Aorta (tissue), 5 donors: Measurements from ENCODE around the gene SEMA5B. TPM values are rescaled to one million over a fixed set of nuclear protein-coding genes. Genes with fewer than 3 reads are reported as not detected.

ENCODE experiments used
- ATAC-seq: fragments of 200-7000 bp; cut with Tn5 transposase; one replicate; pipeline ENCODE4 v1.9.1; 2022; ENCODE audit warnings: moderate library complexity; ENCODE audit not compliant: low FRiP score
- DNase-seq, 2 donors: peaks; one replicate each; pipeline ENCODE4 v3.0.0-alpha.2; 2020
- H3K27ac ChIP-seq, 2 donors: one replicate each; pipeline ENCODE4 v1.5.1; 2013; ENCODE audit warnings: low read length in 2 of 2, mild to moderate bottlenecking in 2 of 2, moderate library complexity in 2 of 2, control low read depth in 1 of 2, inconsistent platforms in 1 of 2, low read depth in 1 of 2
- H3K27me3 ChIP-seq, 2 donors: one replicate each; pipeline ENCODE4 v1.6.1; 2013; ENCODE audit warnings: control low read depth in 1 of 2, low read length in 1 of 2, mild to moderate bottlenecking in 1 of 2, moderate library complexity in 1 of 2; ENCODE audit not compliant: insufficient read depth in 2 of 2, control insufficient read depth in 1 of 2
- H3K36me3 ChIP-seq, 2 donors: one replicate each; pipeline ENCODE4 v1.6.1; 2013; ENCODE audit warnings: control low read depth in 1 of 2, low read length in 1 of 2, mild to moderate bottlenecking in 1 of 2; ENCODE audit not compliant: insufficient read depth in 2 of 2, control insufficient read depth in 1 of 2
- H3K4me1 ChIP-seq, 2 donors: one replicate each; pipeline ENCODE4 v1.6.1; 2013; ENCODE audit warnings: low read length in 2 of 2, control low read depth in 1 of 2, mild to moderate bottlenecking in 1 of 2, moderate library complexity in 1 of 2; ENCODE audit not compliant: insufficient read depth in 2 of 2, control insufficient read depth in 1 of 2
- H3K4me3 ChIP-seq, 2 donors: one replicate each; pipeline ENCODE4 v1.5.1; 2013; ENCODE audit warnings: low read length in 2 of 2, control low read depth in 1 of 2, mild to moderate bottlenecking in 1 of 2
- H3K9me3 ChIP-seq: one replicate; pipeline ENCODE4 v1.6.1; 2013; ENCODE audit warnings: mild to moderate bottlenecking, low read length; ENCODE audit not compliant: control insufficient read depth
- WGBS, 2 donors: extraction: QIAGEN DNeasy Blood & Tissue Kit; methylation state at CpG; one replicate each; pipeline ENCODE4 v1.1.7; 2013; 5-methylcytosine and 5-hydroxymethylcytosine counted together
- intact Hi-C, 2 donors: fragments of 100-400 bp; cut with DNase I; formaldehyde crosslinking; loops; one replicate each; pipeline versions ENCODE4 v1.14.2 to v1.15.0; 2022
- polyA plus RNA-seq, 2 donors: library from polyadenylated mRNA; stranded (reverse); fragments of 200-250 nt; gene quantifications; one replicate each; pipeline ENCODE4 v1.2.3, GENCODE V29; 2013
- total RNA-seq, 2 donors: library from RNA; stranded (reverse); fragmentation: NEBNext Ultra II Directional; extraction: Animal tissue kit (Norgen Biotek cat#: 25700); gene quantifications; one replicate each; pipeline ENCODE4 v1.2.1, GENCODE V29; 2021
- donor health status: healthy with polysubstance abuse.
- donor health status: Bipolar disorder and iron deficiency.
- donor health status: DM: no; HTN: no; CAD: no.
- donor health status: DM: no; HTN: no; CAD: no.
- donor health status: DM: yes; HTN: yes; CAD: no.

SEMA5B gene
- total and polyA plus RNA-seq, 4 donors, result under 0.01 to 4.9 (median 0.92) TPM

- no peaks in the 10 kb centered on the region for H3K36me3 ChIP-seq
- intact Hi-C loops, result no loop called here
- no peaks in the 10 kb centered on the region for H3K4me1 ChIP-seq
- H3K9me3 ChIP-seq, result no peaks in the 10 kb centered on the region
- DNase-seq, result no peak
- H3K27ac ChIP-seq, result no peak overlapping the region
- no peak for ATAC-seq
- no peak overlapping the region for H3K4me3 ChIP-seq
- no peaks in the 10 kb centered on the region for H3K27me3 ChIP-seq
- WGBS, 2 donors, result 73 to 78% methylated on average over 5 of the region's 5 CpGs
Measured at GRCh38 chr3:122988508-122988907, 39.1 kb downstream of the SEMA5B start.

DNA sequence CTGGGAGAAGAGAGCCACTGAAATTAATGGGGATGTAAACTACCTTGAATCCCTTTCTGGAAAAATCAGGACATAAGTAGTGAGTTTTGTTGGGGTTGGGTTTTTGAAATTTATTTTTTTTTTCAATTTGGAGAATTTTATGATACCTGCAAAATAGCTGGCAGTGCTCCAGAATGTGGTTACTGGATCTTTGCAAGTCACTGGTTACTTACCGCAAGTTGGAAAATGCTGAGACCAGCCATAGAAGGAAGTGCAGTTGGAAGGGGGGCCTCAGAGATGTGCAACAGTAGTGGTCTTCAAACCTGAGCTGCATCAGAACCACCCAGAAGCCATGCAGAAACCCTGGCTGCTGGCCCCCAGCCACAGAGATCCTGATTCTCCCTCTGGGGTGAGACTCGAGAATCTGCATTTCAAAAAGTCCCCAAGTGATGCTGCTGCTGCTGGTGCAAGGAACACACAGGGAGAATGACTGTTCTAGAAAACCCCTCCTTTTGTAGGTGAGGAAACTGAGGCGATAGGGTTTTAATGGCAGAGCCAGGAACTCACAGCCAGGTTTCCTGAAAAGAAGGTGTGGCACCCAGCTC lies 39.7 kb downstream of the SEMA5B start:
- WGBS, 2 donors, result 85 to 88% methylated on average over 3 of the region's 3 CpGs
- intact Hi-C loops, result no loop called here
- DNase-seq (no peak), ATAC-seq (no peak)
- H3K27me3 ChIP-seq, result no peaks in the 10 kb centered on the region
- H3K4me3 ChIP-seq, result no peak overlapping the region
- H3K36me3 ChIP-seq, result no peaks in the 10 kb centered on the region
- H3K9me3 ChIP-seq, result no peaks in the 10 kb centered on the region
- H3K27ac ChIP-seq, result no peak overlapping the region
- no peaks in the 10 kb centered on the region for H3K4me1 ChIP-seq

GRCh38 chr3:122987231-122987630 lies 40.3 kb downstream of the SEMA5B start:
- Histone ChIP-seq H3K27ac (no peak overlapping the region), H3K4me1 (no peaks in the 10 kb centered on the region), H3K36me3 (no peaks in the 10 kb centered on the region), H3K9me3 (no peaks in the 10 kb centered on the region), H3K27me3 (no peaks in the 10 kb centered on the region), H3K4me3 (no peak overlapping the region)
- WGBS, 2 donors, result 86 to 95% methylated on average over 2 of the region's 2 CpGs
- ATAC-seq, result no peak
- intact Hi-C loops, result no loop called here
- DNase-seq, result no peak

DNA sequence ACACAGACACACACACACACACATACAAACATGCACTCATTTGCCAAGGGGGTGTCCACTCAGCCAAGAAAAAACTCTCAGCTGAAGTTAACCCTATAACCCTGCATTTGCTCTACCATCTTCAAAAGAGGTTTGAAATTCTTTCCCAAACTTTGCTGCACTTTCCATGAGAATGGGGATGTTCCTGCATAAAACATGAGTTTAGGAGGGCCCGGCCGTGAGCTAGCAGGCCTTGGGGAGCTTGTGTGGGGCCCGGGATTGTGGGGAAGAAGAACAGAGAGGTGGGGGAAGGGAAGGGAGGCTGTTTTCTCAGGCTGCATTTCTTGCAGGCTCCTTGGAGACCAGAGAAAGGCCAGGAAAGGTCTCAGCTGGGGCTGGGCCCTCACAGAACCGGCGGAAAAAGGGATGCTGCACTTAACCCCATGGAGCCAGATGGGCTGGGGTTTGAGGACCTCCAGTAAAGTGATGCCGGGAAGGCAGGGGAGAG lies 40.8 kb downstream of the SEMA5B start:
- DNase-seq (no peak), ATAC-seq (no peak)
- Histone ChIP-seq H3K27me3 (no peaks in the 10 kb centered on the region), H3K4me3 (no peak overlapping the region), H3K27ac (no peak overlapping the region), H3K9me3 (no peaks in the 10 kb centered on the region), H3K4me1 (no peaks in the 10 kb centered on the region), H3K36me3 (no peaks in the 10 kb centered on the region)
- 62 to 73% methylated on average over 6 of the region's 6 CpGs for WGBS, 2 donors
- intact Hi-C loops, result no loop called here

DNA sequence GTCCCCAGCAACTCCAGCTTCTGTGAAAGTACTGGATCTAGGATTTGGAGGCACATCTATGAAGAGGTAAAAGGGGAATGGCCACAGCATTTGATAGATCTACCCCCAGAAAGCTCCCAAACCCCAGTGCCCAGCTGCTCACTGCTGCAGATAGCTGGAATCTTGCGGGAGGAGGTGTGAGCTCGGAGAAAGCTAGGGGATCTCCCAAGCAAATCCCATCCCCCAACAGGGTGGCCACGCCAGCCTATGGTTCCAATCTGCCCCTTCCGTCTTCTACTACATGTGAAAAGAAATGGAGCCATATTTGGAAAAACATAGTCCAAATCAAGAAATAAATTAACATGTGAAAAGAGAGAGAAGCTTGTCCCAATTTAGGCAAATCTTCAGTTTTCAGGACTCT lies 42.0 kb downstream of the SEMA5B start:
- ATAC-seq, result no peak
- intact Hi-C loops, result no loop called here
- Histone ChIP-seq H3K27ac (no peak overlapping the region), H3K27me3 (no peaks in the 10 kb centered on the region), H3K4me1 (no peaks in the 10 kb centered on the region), H3K36me3 (no peaks in the 10 kb centered on the region), H3K4me3 (no peak overlapping the region), H3K9me3 (no peaks in the 10 kb centered on the region)
- 90 to 95% methylated on average over 4 of the region's 4 CpGs for WGBS, 2 donors
- no peak for DNase-seq

DNA sequence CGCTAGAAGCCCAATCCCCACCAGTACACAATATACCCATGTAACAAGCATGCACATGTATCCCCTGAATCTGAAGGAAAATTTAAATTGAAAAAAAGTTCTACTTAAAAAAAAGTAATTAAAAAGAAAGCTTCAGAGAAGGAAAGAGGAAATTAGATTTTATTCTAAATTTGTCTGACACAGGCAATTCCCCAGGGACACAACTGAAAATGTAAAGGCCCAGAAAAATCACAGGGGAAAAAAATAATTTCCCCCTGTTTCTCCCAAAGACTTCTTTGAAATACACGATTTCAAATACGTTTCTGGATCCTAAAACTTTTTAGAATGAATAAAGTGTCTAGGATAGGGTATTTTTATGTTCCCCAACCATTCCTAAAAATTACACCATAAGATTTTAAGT lies 42.9 kb downstream of the SEMA5B start:
- H3K4me3 ChIP-seq, result no peak overlapping the region
- peaks cover 0 to 2% of the 10 kb centered on the region in 2 donors for H3K4me1 ChIP-seq
- H3K27me3 ChIP-seq, result no peaks in the 10 kb centered on the region
- intact Hi-C loops, result loop anchor here in 1 of 2 donors (5.0 kb wide), 1 partner anchor 42 kb away; no protein-coding TSS in a partner anchor
- H3K27ac ChIP-seq, result no peak overlapping the region
- H3K36me3 ChIP-seq, result no peaks in the 10 kb centered on the region
- no peak for DNase-seq
- no peak for ATAC-seq
- WGBS, 2 donors, result 88 to 91% methylated on average over 3 of the region's 3 CpGs
- H3K9me3 ChIP-seq, result no peaks in the 10 kb centered on the region

DNA sequence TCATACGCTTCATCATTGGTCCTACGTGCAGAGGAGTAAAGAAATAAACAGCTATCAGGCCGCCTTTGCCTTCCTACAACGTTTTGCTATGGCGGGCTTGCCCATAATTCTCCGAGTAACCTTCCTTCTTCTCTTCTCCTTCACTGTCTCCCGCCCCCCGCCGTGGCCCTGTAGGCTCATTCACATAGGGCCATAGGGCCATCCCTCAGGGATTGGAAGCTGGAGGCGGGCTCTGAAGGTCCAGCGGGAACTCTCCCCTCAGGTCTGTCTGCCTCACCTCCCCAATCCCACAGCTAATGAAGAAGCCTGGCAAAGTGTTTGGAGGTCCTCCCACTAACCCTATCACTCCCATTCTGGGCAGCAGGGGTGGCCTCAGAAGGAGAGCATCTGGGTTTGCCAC lies 43.6 kb downstream of the SEMA5B start:
- H3K36me3 ChIP-seq, result no peaks in the 10 kb centered on the region
- H3K4me3 ChIP-seq, result no peak overlapping the region
- no peaks in the 10 kb centered on the region for H3K27me3 ChIP-seq
- H3K4me1 ChIP-seq, result peaks cover 0 to 4% of the 10 kb centered on the region in 2 donors
- no peaks in the 10 kb centered on the region for H3K9me3 ChIP-seq
- intact Hi-C loops, result loop anchor here in 1 of 2 donors (5.0 kb wide), 1 partner anchor 42 kb away; no protein-coding TSS in a partner anchor
- 83 to 87% methylated on average over 11 of the region's 11 CpGs for WGBS, 2 donors
- no peak overlapping the region for H3K27ac ChIP-seq
- DNase-seq (no peak), ATAC-seq (no peak)

GRCh38 chr3:122982216-122983185 lies 45.1 kb downstream of the SEMA5B start:
- DNase-seq (no peak), ATAC-seq (no peak)
- Histone ChIP-seq H3K27ac (no peak overlapping the region), H3K27me3 (no peaks in the 10 kb centered on the region), H3K4me1 (peaks cover 0 to 9% of the 10 kb centered on the region in 2 donors), H3K36me3 (no peaks in the 10 kb centered on the region), H3K4me3 (no peak overlapping the region), H3K9me3 (no peaks in the 10 kb centered on the region)
- 45 to 48% methylated on average over 15 of the region's 15 CpGs for WGBS, 2 donors
- intact Hi-C loops, result loop anchor here in 1 of 2 donors (5.0 kb wide), 1 partner anchor 40 kb away; no protein-coding TSS in a partner anchor
